Uterus (tissue), 2 donors: ENCODE data around the gene DPP6.

Experiments
- POLR2A ChIP-seq, 2 donors: fragments of 450-650 bp; IDR thresholded peaks; one replicate each; pipeline ENCODE4 v1.6.1; 2016; ENCODE audit warnings: antibody characterized with exemption in 2 of 2, mild to moderate bottlenecking in 1 of 2, moderate library complexity in 1 of 2
- TF ChIP-seq, protein P1 (sequence below), 4 experiments: fragments of 200-600 bp in 2 of 4; fragments of 450-650 bp in 2 of 4; sonication (generic) in 2 of 4; IDR thresholded peaks; one replicate each; pipeline ENCODE4 v1.5.1; 2016 to 2019; ENCODE audit warnings: antibody characterized with exemption in 4 of 4, mild to moderate bottlenecking in 2 of 4, moderate library complexity in 1 of 4

DNA sequence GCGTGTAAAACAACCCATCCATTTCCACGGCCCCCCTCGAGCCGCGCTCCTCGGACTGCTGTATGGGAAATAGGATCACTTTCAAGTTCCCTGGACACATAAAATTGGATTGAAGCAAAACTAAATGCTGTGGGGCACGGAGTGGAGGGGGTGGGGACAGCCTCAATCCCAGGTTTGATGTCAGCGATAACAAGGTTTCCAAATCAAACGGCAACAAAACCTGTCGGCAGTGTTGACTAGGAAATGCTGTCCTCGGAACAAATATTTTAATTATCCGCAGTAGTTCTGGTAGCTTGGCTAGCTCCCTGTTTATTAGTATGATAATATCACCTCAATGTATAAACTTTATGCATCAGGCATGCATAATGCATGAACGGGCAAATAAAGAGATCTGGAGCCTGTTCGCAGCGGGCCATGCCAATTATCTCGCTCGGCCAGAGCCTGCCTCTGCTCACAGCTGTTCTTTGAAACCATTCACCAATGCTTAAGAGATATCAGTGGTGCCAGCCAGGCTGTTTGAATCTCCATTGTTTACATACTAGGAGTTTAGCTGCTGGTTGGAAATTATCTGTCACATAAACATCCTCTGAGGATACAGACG, 789.6 kb downstream of the DPP6 start:
- TF ChIP-seq, protein P1, sequence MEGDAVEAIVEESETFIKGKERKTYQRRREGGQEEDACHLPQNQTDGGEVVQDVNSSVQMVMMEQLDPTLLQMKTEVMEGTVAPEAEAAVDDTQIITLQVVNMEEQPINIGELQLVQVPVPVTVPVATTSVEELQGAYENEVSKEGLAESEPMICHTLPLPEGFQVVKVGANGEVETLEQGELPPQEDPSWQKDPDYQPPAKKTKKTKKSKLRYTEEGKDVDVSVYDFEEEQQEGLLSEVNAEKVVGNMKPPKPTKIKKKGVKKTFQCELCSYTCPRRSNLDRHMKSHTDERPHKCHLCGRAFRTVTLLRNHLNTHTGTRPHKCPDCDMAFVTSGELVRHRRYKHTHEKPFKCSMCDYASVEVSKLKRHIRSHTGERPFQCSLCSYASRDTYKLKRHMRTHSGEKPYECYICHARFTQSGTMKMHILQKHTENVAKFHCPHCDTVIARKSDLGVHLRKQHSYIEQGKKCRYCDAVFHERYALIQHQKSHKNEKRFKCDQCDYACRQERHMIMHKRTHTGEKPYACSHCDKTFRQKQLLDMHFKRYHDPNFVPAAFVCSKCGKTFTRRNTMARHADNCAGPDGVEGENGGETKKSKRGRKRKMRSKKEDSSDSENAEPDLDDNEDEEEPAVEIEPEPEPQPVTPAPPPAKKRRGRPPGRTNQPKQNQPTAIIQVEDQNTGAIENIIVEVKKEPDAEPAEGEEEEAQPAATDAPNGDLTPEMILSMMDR (IDR thresholded peaks at IDR 0.05) = no peak
- no peak for TF ChIP-seq POLR2A (IDR thresholded peaks at IDR 0.05)
